Mammary epithelial cell (primary cell): Measurements from ENCODE around the gene HS3ST2.

Experiments
- CTCF ChIP-seq, 2 donors: IDR thresholded peaks in 1 of 2; conservative IDR thresholded peaks in 1 of 2; 2 replicates each; pipeline ENCODE4 v1.5.1; 2011 to 2012; ENCODE audit warnings: inconsistent platforms in 2 of 2, low read length in 2 of 2, mild to moderate bottlenecking in 2 of 2, control low read depth in 1 of 2, low read depth in 1 of 2; ENCODE audit not compliant: insufficient read depth in 1 of 2; ENCODE audit errors: extremely low read depth in 1 of 2
- EZH2 ChIP-seq: IDR thresholded peaks from 2 replicates; pipeline ENCODE4 v1.6.1; 2012; ENCODE audit warnings: low read length, inconsistent platforms, borderline replicate concordance

DNA sequence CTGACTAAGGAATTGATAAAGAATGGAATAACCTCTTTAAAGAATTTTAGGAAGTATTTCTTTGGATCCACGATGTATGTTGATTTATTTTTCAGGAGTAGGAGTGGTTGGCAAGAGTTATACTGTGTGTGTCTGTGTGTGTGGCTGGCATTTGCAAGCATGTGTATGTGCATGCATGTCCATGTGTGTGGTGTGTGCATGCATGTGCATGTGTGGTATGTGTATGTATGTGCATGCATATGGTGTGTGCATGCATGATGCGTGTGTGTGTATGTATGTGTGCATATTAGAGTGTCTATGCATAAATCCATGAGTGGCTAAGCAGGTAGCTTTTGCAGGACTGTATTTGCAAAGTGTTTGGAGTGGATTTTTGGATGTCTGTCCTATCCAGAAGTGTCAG, 120.8 kb downstream of the HS3ST2 start:
- TF ChIP-seq CTCF (conservative IDR thresholded peaks at IDR 0.05 in 1 of 2, IDR thresholded peaks at IDR 0.05 in 1 of 2; ENCODE audit: extremely low read depth in 1 of 2, insufficient read depth in 1 of 2, low read depth in 1 of 2, low read length in 2 of 2) (no peak), EZH2 (no peak)
